Lung (tissue), 12 donors: ENCODE data around the gene TTLL12. TPM values are rescaled to one million over a fixed set of nuclear protein-coding genes. Genes with fewer than 3 reads are reported as not detected.

Experiments used
- ATAC-seq: fragments of 200-7000 bp; cut with Tn5 transposase; one replicate; pipeline ENCODE4 v1.9.1; 2020; ENCODE audit warnings: moderate number of reproducible peaks; ENCODE audit not compliant: insufficient read depth, low FRiP score
- DNase-seq, 3 donors: peaks; one replicate each; pipeline ENCODE4 v3.0.0-alpha.2; 2013 to 2017
- H3K27ac ChIP-seq, 2 donors: one replicate each; pipeline ENCODE4 v1.5.1; 2013; ENCODE audit warnings: mild to moderate bottlenecking in 2 of 2, moderate library complexity in 2 of 2, control low read depth in 1 of 2, inconsistent platforms in 1 of 2, low read depth in 1 of 2, low read length in 1 of 2
- H3K27me3 ChIP-seq, 3 donors: one replicate each; pipeline ENCODE4 v1.5.1; 2013; ENCODE audit warnings: low read length in 2 of 3; ENCODE audit not compliant: control insufficient read depth in 3 of 3, insufficient read depth in 3 of 3
- H3K36me3 ChIP-seq, 4 donors: one replicate each; pipeline ENCODE4 v1.5.1; 2013; ENCODE audit warnings: low read length in 4 of 4, mild to moderate bottlenecking in 1 of 4, moderate library complexity in 1 of 4; ENCODE audit not compliant: control insufficient read depth in 4 of 4, insufficient read depth in 4 of 4
- H3K4me1 ChIP-seq, 5 donors: one replicate each; pipeline ENCODE4 v1.5.1; 2013; ENCODE audit warnings: low read length in 5 of 5, mild to moderate bottlenecking in 2 of 5, moderate library complexity in 1 of 5; ENCODE audit not compliant: control insufficient read depth in 5 of 5, insufficient read depth in 5 of 5
- H3K4me3 ChIP-seq: one replicate; pipeline ENCODE4 v1.5.1; 2013; ENCODE audit warnings: mild to moderate bottlenecking, control low read depth, moderate library complexity
- H3K9ac ChIP-seq, 2 donors: one replicate each; pipeline ENCODE4 v1.5.1; 2013; ENCODE audit warnings: low read length in 2 of 2, control low read depth in 1 of 2; ENCODE audit not compliant: insufficient read depth in 1 of 2
- H3K9me3 ChIP-seq, 4 donors: one replicate each; pipeline ENCODE4 v1.5.1; 2013; ENCODE audit warnings: low read length in 3 of 4, mild to moderate bottlenecking in 1 of 4, moderate library complexity in 1 of 4; ENCODE audit not compliant: control insufficient read depth in 4 of 4, insufficient read depth in 3 of 4
- WGBS, 2 donors: extraction: QIAGEN DNeasy Blood & Tissue Kit; methylation state at CpG; one replicate each; pipeline ENCODE4 v1.1.7; 2013; 5-methylcytosine and 5-hydroxymethylcytosine counted together
- polyA plus RNA-seq, 2 donors: library from polyadenylated mRNA; stranded (reverse); fragments of 200-250 nt; gene quantifications; one replicate each; pipeline ENCODE4 v1.2.1, GENCODE V29; 2013
- total RNA-seq, 2 donors: library from RNA; depleted of rRNA in 1 of 2; stranded (reverse); fragments of >200 nt in 1 of 2; gene quantifications; one replicate each; pipeline ENCODE4 v1.2.1, GENCODE V29; 2014 to 2021
- TF ChIP-seq, protein P1 (sequence below): IDR thresholded peaks from 2 replicates; pipeline ENCODE4 v1.5.1; 2012; ENCODE audit warnings: mild to moderate bottlenecking; ENCODE audit errors: control extremely low read depth, extremely low read depth
- donor health status: control.
- donor health status: control.
- donor health status: Bipolar disorder and iron deficiency.
- donor health status: healthy.
- donor health status: DM: yes; HTN: yes; CAD: no.

Gene TTLL12
- total and polyA plus RNA-seq, 4 donors, result 15.8 to 35.5 (median 25.3) TPM

DNA sequence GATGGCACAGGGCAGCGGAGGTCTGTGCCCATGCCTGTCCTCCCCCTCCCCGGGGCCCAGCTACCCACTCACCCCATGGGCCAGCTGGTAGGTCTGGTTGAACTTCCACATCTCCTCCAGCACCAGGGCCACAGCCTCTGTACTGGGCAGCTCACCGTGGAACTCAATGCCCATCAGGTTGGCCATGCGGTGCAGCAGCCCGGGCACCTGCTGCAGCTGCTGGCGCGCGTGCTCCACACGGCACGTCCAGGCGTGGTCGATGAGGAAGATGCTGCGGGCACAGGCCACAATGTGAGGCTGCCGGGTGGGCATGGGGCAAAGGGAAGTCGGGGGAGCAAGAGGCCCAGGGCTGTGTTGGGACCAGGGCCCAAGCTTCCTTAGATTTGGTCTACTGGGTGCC, 6.3 kb downstream of the TTLL12 start:
- Histone ChIP-seq H3K9ac (no peak overlapping the region), H3K36me3 (peaks cover 0 to 31% (median 14%) of the 10 kb centered on the region in 4 donors)
- TF ChIP-seq, protein P1, sequence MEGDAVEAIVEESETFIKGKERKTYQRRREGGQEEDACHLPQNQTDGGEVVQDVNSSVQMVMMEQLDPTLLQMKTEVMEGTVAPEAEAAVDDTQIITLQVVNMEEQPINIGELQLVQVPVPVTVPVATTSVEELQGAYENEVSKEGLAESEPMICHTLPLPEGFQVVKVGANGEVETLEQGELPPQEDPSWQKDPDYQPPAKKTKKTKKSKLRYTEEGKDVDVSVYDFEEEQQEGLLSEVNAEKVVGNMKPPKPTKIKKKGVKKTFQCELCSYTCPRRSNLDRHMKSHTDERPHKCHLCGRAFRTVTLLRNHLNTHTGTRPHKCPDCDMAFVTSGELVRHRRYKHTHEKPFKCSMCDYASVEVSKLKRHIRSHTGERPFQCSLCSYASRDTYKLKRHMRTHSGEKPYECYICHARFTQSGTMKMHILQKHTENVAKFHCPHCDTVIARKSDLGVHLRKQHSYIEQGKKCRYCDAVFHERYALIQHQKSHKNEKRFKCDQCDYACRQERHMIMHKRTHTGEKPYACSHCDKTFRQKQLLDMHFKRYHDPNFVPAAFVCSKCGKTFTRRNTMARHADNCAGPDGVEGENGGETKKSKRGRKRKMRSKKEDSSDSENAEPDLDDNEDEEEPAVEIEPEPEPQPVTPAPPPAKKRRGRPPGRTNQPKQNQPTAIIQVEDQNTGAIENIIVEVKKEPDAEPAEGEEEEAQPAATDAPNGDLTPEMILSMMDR, result no peak

DNA sequence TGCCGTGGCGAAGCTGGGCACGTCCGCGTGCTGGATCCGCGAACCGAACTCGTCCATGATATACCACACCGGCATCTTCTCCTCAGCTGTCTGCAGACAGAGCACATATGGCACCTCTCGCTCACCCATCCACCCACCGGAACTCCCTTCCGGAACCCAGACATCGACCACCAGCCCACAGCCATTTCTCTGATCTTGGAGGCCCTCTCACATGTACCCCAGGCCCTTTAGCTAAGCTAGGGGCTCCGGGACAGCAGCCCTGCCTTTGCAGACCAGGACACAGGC, 7.1 kb downstream of the TTLL12 start:
- Histone ChIP-seq H3K9me3 (peaks cover 0 to 2% (median 0%) of the 10 kb centered on the region in 4 donors), H3K36me3 (peaks cover 0 to 34% (median 17%) of the 10 kb centered on the region in 4 donors), H3K27me3 (no peaks in the 10 kb centered on the region), H3K4me1 (peaks cover 0 to 13% (median 0%) of the 10 kb centered on the region in 5 donors), H3K4me3 (no peak overlapping the region), H3K27ac (no peak overlapping the region), H3K9ac (no peak overlapping the region)
- WGBS, 2 donors, result 98 to 99% methylated on average over 15 of the region's 15 CpGs
- ATAC-seq (no peak), DNase-seq (no peak)
- TF ChIP-seq, protein P1, result no peak

More for the DNA sequence above, 6.3 kb downstream of the TTLL12 start:
- no peak overlapping the region for H3K27ac ChIP-seq
- H3K4me1 ChIP-seq, result peaks cover 0 to 19% (median 5%) of the 10 kb centered on the region in 5 donors
- no peak for DNase-seq
- no peak for ATAC-seq
- H3K9me3 ChIP-seq, result no peaks in the 10 kb centered on the region
- WGBS, 2 donors, result 93 to 98% methylated on average over 15 of the region's 15 CpGs
- H3K27me3 ChIP-seq, result no peaks in the 10 kb centered on the region
- no peak overlapping the region for H3K4me3 ChIP-seq

DNA sequence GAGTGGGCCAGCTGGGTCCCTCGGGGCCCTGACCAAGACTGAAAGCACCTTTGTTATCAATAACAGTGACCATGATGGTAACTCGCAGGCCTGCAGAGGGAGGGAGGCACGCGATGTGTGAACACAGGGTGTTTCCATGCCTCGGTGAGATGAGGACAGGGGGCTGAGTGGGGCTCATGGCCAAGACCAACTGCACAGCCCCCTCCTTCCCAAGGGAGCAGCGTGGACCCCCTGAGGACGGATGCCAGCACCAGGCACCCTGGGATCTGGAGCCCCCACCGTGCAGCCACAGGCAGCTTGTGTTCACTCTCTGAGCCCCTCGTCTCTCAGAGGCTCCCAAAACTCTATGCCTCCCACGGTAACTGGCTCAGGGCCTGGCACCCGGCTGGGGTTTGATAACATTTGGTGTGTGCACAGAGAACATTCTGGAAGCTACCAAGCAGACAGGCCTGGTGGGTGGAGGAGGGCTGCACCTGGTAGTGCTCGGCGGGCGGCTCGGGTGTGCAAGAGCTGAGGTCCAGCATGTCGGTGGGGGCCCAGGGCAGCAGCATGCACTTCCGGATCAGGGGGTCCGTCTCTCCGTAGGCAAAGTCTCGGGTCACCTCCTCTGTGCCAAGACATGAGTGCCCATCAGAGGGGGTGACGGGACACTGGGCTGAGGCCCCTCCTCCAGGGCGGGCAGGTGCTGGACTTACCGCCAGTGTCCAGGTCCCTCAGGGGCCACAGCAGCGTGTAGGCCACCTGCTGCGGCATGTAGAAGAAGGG, 7.6 kb downstream of the TTLL12 start:
- WGBS, 2 donors, result 96% methylated on average over 25 of the region's 25 CpGs
- peaks cover 0 to 34% (median 18%) of the 10 kb centered on the region in 4 donors for H3K36me3 ChIP-seq

More for the DNA sequence above, 7.6 kb downstream of the TTLL12 start:
- peaks cover 0 to 13% (median 0%) of the 10 kb centered on the region in 5 donors for H3K4me1 ChIP-seq
- H3K9me3 ChIP-seq, result peaks cover 0 to 2% (median 0%) of the 10 kb centered on the region in 4 donors
- no peak for ATAC-seq
- H3K27ac ChIP-seq, result no peak overlapping the region
- DNase-seq, result no peak
- no peaks in the 10 kb centered on the region for H3K27me3 ChIP-seq
- H3K9ac ChIP-seq, result no peak overlapping the region
- no peak overlapping the region for H3K4me3 ChIP-seq
- TF ChIP-seq, protein P1, result no peak
